HL-60/S4 treated with retinoic acid at 250 ng/mL for 4 days and 3 days (cell line): Measurements from ENCODE around the gene IL1RN.

Experiments used
- in situ Hi-C: fragments of 300-500 bp; cut with MboI; formaldehyde crosslinking; loops from 2 replicates; pipeline ENCODE4 v1.7.0; 2022; ENCODE audit warnings: low sequenced_read_pairs

The IL1RN gene

GRCh38 chr2:113103277-113103676 lies 24.1 kb upstream of the IL1RN start:
- in situ Hi-C loops: no loop called here

GRCh38 chr2:113104054-113104611 lies 23.3 kb upstream of the IL1RN start:
- in situ Hi-C loops: no loop called here

GRCh38 chr2:113105047-113105785 lies 22.2 kb upstream of the IL1RN start:
- in situ Hi-C loops: no loop called here

- in situ Hi-C loops: no loop called here
Measured at GRCh38 chr2:113111121-113111520, 16.3 kb upstream of the IL1RN start.

GRCh38 chr2:113111823-113112287 lies 15.5 kb upstream of the IL1RN start:
- in situ Hi-C loops: no loop called here

- in situ Hi-C loops: no loop called here
Measured at GRCh38 chr2:113112441-113112840, 15.0 kb upstream of the IL1RN start.

- in situ Hi-C loops: no loop called here
Measured at GRCh38 chr2:113112871-113113270, 14.5 kb upstream of the IL1RN start.

- in situ Hi-C loops: no loop called here
Measured at GRCh38 chr2:113113807-113114206, 13.6 kb upstream of the IL1RN start.

GRCh38 chr2:113114224-113114945 lies 13.0 kb upstream of the IL1RN start:
- in situ Hi-C loops: no loop called here

GRCh38 chr2:113114996-113115395 lies 12.4 kb upstream of the IL1RN start:
- in situ Hi-C loops: no loop called here

- in situ Hi-C loops: no loop called here
Measured at GRCh38 chr2:113116100-113116958, 11.1 kb upstream of the IL1RN start.

GRCh38 chr2:113117541-113118262 lies 9.7 kb upstream of the IL1RN start:
- in situ Hi-C loops: no loop called here

GRCh38 chr2:113118263-113118657 lies 9.1 kb upstream of the IL1RN start:
- in situ Hi-C loops: no loop called here

GRCh38 chr2:113119111-113119510 lies 8.3 kb upstream of the IL1RN start:
- in situ Hi-C loops: no loop called here

- in situ Hi-C loops: no loop called here
Measured at GRCh38 chr2:113120861-113121260, 6.5 kb upstream of the IL1RN start.

GRCh38 chr2:113122364-113122763 lies 5.0 kb upstream of the IL1RN start:
- in situ Hi-C loops: no loop called here

- in situ Hi-C loops: no loop called here
Measured at GRCh38 chr2:113123726-113124125, 3.7 kb upstream of the IL1RN start.

- in situ Hi-C loops: no loop called here
Measured at GRCh38 chr2:113124181-113124961, 3.0 kb upstream of the IL1RN start.

GRCh38 chr2:113124984-113125855 lies 2.2 kb upstream of the IL1RN start:
- in situ Hi-C loops: no loop called here
